Retina (tissue), 1 donor: Measurements from ENCODE around the gene SERINC2.
"Not testable (repeated sequence)": the region's sequence is repeated elsewhere in the genome, so short reads cannot be mapped to it uniquely, and the experiment has no call there.

ENCODE experiments used
- DNase-seq: peaks from one replicate; pipeline ENCODE4 v3.0.0-alpha.2; 2016

The SERINC2 gene

DNA sequence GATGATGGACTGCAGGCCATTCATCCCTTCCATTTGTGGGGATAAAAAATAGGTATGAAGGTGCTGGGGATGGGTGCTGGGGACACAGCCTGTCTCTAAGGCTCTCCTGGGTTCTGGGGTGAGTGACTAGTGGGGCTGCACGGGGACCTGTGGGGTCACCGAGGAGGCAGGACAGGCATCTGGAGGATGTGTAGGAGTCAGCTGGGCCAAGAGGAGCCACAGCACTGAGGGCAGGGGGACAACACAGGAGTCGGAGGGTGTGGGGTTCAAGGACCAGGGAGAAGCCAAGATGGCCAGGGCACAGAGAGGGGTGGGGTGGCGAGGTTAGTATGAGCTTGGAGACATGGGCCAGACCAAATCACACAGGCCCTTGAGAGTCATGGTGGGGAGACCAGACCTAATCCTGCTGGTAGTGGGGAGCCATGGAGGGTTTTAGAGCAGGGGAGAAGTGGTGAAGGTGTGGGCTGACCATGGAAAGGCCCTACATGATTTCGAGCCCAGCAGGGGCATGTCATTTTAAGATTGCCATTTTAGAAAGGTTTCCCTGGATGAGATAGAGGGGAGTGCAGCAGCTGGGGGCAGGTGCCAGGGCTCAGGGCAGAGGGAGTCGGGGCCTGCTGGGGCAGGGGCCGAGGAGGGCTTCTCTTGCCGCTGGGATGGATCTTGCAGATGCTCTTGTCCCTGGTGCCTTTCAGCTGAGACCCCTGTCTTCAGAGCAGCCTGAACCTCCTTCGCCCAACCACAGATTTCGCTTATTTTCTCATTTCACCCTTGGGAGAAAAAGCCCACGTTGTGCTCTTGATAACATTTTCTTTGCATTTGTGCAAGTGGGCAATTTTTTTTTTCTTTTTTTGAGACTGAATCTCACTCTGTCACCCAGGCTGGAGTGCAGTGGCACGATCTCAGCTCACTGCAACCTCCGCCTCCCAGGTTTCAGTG lies 22.7 kb downstream of the SERINC2 start:
- DNase-seq, result no peak

DNA sequence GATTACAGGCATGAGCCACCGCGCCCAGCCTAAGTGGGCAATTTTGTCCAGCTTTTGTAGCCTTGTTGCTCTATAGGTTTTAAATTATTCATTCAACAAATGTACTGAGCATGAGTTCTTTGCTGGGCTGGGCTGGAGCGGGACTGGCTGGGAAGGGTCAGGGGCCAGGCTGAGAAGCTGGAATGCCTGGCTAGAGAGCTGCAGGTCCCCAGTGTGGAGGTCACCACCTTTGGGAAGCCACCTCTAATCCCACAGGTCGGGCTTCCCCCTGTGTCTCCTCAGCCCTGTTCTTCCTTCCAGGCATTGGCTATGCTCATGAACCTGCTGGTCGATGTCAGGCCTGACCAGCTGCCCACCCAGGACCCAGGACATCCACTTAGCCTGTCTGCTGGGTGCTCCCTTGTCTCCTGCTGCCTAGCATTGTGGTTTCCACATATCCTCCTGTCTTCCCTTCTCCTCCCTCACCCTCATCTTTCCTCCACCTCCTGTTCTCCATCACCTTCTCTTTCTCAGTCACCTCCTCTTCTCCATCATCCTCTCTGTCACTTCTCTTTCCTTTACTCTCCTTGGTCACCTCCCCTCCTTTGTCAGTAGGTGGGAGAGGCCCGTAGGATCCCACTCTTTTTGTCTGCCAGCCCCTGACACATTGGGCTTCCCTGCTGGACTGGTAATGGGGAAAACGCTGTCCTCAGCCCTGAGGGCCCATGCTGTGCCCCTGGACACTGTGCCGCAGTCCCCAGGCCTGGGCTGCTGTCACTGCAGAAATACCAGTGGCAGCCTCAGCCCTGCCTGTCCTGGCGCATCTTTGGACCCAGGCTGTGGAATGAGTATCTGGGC lies 23.8 kb downstream of the SERINC2 start:
- DNase-seq, result no peak

DNA sequence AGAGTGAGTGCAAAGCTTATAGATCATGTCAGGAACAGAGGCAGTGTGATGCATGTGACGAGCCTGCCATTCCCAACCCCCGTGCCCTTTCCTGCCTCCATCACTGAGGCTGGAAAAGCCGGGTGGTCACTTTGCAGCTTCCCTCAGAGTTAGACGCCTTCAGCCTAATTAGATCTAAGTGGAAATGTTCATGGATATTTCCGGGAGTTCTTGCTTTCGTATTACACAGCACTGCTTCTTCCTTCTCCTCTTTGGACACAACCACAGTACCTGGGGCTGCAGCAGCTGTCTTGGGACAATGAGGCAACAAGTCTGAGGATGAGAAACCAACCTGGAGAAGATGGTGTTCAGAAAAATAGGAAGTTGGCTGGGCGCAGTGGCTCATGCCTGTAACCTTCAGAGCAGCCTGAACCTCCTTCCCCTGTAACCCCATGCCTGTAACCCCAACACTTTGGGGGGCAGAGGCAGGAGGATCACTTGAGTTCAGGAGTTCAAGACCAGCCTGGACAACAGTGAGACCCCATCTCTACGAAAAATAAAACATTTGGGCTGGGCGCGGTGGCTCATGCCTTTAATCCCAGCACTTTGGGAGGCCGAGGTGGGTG lies 24.5 kb downstream of the SERINC2 start:
- DNase-seq, result no peak

DNA sequence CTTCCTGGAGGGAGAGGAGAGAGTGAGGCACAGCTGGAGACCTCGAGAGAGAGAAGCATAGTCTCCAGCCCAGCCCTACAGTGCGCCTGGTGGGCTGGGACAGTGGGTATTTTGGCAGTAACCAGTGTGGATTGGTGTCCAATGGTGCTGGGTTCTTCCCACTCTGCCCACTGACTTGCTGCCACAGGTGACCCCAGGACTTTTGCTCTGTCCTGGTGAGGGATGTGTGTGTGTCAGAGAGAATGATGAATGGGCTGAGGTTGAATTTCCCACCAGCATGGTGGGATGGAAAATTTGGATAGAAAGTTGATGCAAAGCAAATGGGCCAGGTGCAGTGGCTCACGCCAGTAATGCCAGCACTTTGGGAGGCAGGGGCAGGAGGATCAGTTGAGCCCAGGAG lies 26.3 kb downstream of the SERINC2 start:
- no peak for DNase-seq

DNA sequence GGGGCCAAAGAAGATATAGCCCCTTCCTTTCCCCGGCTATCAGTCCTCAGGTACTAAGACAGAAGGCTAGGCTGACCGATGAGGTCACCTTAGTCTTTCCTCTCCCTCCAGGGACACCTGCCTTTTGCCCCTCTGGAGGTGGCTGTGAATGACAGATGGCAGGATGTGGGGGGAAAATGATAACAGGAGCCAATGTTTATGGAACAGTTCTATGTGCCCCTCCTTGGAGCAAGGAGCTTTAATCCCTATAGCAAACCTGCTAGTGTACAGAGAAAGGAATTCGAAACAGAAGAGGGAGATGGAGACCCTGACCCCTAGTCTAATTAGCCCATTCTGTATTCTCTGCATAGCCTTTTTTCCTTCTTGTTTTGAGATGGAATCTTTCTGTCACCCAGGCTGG lies 28.1 kb downstream of the SERINC2 start:
- no peak for DNase-seq

DNA sequence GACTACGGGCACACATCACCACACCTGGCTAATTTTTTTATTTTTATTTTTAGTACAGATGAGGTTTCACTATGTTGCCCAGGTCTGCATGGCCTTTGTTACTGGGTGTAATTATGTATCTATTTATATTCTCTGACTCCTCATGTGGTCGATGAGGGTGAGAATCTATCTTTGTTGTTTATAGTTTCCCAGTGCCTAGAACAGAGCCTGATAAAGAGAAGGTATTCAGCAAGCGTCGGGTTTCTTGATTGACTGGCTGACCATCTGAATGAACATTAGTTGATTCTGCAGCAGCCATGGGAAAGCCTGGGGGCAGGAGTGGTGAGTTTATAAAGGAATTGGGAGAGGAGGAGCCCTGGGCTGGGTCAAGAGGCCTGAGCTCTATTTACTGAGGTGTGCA lies 28.5 kb downstream of the SERINC2 start:
- DNase-seq, result no peak

DNA sequence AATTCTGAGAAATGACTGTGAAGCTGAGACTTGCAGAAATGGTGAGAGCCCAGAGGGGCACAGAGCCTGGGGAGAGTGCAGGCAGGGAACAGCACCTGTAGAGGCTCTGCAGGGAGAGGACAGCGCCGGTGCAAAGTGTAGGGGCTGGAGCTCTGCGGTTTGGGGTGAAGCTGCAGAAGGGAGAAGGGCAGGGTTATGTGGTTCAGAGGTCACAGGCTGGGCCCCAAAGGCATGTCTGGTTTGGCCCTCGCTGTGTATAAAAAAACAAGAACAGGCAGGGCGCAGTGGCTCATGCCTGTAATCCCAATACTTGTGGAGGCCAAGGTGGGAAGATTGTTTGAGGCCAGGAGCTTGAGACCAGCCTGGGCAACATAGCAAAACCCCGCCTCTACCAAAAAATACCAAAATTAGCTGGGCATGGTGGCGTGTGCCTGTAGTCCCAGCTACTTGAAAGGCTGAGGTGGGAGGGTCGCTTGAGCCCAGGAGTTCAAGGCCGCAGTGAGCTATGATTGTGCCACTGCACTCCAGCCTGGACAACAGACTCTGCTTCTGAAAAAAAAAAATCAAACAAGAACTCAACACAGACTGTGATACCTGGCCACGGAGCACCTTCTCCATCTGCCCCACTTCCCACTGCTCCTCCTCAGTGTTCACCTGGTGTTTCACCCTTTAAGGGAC lies 29.1 kb downstream of the SERINC2 start:
- DNase-seq, result no peak

DNA sequence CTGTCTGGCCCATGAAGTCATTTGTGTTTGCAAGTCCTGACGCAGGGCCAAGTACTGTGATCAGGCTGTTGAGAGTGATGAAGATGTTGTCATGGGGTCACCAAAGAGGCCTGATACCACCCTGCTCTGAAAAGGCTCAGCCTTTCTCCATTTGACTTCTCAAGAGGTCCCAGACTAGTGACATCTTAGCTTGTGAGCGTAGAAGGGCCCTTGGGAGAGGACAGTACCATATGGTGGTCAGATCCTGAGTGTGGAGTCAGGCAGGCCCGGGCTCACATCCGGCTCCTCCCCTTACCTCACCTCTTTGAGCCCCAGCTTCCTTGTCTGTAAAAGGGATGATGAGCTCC lies 29.6 kb downstream of the SERINC2 start:
- DNase-seq, result no peak

DNA sequence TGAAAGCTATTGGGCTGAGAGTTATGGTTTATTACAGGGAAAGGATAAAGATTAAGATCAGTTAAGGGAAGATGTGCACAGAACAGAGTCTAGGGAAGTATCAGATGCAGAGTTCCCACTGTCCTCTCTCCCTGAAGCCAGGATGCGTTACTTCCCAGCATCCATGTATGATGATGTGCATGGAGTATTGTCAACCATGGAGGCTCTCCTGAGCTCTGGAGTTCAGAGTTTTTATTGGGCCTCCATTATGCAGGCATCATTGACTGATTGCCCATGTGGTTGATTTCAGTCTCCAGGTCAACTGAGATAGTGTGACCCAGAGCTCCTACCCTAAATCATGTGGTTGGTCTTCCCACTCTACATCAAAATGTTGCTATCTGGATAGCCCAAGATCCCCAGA lies 30.7 kb downstream of the SERINC2 start:
- no peak for DNase-seq

DNA sequence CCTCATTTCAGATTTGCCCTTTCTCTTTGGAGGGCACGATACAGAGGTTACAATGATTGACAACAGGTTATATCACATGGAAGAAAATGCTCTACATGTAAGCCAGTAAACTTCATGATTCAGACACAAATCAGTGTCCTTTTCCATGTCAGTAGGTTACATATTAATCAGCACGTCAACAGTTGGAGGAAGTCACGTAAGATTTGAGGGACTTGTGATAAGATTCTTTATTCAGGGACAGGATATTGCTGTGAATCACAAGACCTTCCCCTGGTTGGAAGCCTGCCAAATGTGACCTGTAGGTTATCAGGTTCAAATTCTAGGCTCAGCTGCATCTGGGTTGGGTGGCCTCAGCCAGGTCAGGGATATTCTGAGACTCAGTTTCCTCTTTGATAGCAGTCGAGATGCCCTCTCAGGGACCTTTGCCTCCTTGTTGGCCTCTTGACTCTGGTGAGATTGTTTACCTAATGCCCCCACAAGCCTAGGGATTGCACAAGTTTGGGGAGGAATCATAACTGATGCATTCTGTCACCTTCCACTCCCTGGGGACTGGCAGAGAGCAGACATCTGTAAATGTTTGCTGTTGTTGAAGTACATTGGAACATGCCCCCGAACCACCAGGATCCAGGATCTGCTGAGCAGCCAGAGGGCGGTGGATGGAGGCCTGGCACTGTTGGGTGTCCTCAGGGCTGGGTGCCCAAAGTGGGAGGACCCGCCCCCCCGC lies 31.9 kb downstream of the SERINC2 start:
- DNase-seq, result no peak

DNA sequence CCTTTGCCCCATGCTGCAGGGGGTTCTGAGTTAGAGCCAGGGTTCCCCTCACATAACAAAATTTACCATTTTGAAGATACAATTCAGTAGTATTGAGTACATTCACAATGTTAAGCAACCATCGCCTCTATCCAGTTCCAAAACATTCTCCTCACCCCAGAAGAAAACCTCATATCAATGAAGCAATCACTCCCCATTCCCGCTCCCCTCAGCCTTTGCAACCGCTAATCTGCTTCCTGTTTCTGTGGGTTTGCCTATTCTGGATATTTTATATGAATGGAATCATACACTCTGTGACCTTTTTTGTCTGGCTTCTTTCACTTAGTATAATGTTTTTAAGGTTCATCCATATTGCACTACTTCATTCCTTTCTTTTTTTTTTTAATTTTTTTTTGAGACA lies 32.9 kb downstream of the SERINC2 start:
- no peak for DNase-seq

DNA sequence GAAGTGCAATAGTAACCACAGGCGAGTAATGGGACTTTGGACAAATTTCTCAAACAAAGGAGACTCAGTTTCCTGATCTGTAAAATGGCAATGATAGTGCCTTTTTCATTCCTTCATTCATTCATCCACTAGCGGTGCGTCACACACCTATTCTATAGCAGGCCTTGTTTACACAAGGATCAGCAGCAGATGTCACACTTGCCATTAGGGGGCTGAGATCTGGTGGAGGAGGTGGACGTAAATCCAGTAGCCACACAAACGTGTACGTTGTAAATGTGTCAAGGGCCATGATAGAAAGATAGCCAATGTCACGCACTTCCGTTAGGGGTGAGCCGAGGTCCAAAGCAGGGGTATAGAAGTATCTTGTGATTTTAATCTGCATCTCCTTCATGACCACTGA lies 34.2 kb downstream of the SERINC2 start:
- no peak for DNase-seq

DNA sequence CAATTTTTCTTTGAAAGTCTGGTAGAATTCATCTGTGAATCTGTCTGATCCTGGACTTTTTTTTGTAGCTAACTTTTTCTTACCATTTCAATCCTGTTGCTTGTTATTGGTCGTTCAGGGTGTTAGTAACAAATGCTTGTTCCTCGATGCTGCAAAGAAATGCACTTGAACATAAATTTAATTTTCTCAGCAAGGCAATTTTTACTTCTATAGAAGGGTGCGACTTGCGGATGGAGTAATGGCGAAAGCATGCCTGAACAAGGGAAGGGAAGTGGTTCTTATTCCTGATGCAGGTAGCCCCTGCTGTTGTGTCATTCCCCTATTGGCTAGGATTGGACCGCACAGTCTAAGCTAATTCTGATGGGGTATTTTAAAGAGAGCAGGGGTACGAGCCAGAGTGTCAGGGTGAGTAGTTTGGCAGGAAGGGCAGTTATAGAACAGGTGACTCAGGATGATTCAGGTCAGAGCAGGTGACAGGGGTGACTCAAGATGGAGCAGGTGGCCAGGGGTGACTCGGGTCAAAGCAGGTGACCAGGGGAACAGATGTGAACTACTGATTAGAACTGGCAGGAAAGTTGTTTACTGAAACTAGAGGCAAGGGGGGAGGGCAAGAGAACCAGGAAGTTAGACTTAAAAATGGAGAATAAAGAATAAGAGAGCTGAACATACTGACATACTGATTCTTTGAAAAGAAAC lies 40.5 kb downstream of the SERINC2 start:
- DNase-seq, result no peak

DNA sequence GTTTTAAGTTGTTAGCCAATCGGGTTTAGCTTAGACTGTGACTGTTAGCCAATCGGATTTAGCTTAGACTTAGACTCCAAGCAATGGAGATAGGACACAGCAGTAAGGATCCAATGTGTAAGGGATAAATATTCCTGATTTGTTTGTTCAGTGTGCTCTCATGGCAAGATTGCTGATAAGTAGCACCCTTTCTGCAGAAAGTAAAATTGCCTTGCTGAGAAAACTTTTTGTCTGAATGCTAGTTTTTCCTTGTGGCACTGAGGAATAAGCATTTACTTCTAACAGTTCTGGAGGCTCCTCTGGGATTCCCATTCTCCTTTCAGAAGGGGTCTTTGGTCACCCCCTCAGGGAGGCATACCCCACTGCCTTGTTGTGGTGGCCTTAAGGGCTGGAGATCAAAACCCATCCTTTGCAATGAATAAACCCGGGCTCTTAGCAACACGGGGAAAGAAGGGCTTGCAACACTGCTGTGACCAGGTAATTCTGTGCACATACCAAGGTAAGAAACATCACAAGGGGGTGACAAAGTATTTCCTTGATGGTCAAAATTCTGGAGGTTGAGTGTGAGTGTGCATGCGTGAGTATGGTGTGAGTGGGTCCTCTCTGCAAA lies 45.4 kb downstream of the SERINC2 start:
- DNase-seq, result no peak

DNA sequence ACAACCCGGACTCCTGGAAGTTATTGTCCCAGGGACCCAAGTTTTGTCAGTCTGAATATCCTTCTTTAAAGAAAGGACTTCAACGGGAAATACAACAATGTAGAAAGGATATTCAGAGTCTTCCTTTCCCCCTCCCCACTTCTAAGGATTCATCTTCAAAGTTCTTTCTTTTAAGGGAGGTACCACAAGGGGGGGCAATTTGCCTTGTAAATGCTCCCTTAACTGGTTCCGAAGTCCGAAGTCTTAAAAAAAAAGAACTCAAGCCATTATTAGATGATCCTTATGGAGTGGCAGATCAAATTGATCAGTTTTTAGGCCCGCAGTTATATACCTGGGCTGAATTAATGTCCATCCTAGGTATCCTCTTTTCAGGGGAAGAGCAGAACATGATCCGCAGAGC lies 47.0 kb downstream of the SERINC2 start:
- no peak for DNase-seq

DNA sequence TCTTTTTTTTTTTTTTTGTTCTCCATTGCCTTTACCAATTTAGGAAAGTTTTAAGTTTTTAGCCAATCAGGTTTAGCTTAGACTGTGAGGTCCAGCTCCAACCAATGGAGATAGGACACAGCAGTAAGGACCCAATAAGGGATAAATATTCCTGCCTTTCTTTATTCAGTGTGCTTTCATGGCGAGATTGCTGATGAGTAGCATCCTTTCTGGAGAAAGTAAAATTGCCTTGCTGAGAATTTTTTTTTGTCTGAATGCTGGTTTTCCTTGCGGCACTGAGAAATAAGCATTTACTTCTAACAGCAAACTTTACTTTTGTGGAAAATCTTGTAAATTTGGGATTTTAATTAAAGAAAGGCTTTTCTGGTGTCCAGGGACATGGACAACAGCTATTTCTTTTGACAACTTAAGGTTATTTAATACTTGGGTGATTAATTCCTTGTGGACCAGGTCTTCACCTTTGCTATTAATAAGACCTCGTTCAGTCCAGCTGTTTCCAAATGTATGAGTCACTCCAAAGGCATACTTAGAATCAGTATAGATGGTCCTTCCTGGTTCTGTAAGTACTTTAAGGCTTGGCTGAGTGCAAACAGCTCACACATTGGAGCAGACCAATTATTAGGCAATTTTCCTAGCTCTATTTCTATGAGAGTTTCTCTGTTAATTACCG lies 54.1 kb downstream of the SERINC2 start:
- no peak for DNase-seq

DNA sequence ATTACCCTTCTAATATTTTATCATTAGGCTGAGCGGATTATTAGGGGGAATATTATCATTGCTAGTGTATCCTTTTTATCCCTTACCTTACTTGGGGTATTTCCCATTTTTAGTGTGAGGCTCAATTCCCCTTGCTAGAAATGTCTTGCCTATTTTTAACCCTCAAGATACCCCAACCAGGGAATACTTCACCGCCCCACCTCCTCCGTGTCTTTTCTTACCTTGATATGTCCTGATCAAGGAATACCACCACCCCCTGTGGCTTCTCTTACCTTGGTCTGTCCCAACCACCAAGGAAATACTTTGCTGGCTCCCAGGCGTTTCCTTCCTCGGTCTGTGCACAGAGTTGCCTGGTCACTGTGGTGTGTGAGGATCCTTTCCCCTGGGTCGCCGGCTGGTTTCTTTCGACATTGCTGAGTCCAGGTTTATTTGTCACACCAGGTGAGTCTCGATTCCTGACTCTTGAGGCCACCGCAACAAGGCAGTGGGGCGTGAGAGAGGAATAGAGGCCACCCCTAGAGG lies 57.8 kb downstream of the SERINC2 start:
- DNase-seq, result no peak

DNA sequence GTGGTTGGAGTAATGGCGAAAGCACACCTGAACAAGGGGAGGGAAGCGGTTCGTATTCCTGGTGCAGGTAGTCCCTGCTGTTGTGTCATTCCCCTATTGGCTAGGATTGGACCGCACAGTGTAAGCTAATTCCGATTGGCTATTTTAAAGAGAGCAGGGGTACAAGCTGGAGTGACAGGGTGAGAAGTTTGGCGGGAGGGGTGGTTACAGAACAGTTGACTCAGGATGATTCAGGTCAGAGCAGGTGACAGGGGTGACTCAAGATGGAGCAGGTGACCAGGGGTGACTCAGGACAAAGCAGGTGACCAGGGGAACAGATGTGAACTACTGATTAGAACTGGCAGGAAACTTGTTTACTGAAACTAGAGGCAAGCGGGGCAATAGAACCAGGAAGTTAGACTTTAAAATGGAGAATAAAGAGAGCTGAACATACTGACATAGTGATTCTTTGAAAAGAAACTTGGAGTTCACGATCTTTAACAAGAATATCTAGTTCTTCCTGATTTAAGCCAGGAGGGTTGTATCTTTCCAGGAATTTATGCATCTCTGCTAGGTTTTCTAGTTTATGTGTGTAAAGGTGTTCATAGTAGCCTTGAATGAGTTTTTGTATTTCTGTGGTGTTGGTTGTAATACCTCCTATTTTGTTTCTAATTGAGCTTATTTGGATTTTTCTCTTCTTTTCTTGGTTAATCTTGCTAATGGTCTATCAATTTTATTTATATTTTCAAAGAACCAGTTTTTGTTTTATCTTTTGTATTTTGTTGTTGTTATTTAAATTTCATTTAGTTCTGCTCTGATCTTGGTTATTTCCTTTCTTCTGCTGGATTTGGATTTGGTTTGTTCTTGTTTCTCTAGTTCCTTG lies 58.7 kb downstream of the SERINC2 start:
- not testable (repeated sequence) for DNase-seq

DNA sequence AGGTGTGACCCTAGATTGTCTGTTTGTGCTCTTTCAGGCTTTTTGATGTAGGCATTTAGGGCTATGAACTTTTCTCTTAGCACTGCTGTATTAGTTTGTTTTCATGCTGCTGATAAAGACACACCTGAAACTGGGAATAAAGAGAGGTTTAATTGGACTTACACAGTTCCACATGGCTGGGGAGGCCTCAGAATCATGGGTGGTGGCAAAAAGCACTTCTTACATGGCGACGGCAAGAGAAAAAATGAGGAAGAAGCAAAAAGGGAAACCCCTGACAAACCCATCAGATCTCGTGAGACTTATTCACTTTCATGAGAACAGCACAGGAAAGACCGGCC lies 59.3 kb downstream of the SERINC2 start:
- DNase-seq, result not testable (repeated sequence)

DNA sequence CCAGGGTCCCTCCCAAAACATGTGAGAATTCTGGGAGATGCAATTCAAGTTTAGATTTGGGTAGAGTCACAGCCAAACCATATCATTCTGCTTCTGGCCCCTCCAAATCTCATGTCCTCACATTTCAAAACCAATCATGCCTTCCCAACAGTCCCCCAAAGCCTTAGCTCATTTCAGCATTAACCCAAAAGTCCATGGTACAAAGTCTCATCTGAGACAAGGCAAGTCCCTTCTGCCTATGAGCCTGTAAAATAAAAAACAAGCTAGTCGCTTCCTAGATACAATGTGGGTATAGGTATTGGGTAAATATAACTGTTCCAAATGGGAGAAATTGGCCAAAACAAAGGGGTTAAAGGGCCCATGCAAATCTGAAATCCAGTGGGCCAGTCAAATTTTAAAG lies 59.7 kb downstream of the SERINC2 start:
- not testable (repeated sequence) for DNase-seq
